GM18951 (cell line): ENCODE data around the gene TRIM9.

ENCODE experiments used
- POLR2A ChIP-seq: IDR thresholded peaks from 4 replicates; pipeline ENCODE4 v1.6.1; 2011; ENCODE audit warnings: mild to moderate bottlenecking; ENCODE audit not compliant: insufficient read length, insufficient read depth; ENCODE audit errors: extremely low read depth
- in situ Hi-C: fragments of 300-500 bp; cut with MboI; formaldehyde crosslinking; loops from one replicate; pipeline ENCODE4 v1.12.0; 2022; ENCODE audit warnings: low sequenced_read_pairs, mixed read lengths, inconsistent platforms; ENCODE audit not compliant: unreplicated experiment

TRIM9 gene

DNA sequence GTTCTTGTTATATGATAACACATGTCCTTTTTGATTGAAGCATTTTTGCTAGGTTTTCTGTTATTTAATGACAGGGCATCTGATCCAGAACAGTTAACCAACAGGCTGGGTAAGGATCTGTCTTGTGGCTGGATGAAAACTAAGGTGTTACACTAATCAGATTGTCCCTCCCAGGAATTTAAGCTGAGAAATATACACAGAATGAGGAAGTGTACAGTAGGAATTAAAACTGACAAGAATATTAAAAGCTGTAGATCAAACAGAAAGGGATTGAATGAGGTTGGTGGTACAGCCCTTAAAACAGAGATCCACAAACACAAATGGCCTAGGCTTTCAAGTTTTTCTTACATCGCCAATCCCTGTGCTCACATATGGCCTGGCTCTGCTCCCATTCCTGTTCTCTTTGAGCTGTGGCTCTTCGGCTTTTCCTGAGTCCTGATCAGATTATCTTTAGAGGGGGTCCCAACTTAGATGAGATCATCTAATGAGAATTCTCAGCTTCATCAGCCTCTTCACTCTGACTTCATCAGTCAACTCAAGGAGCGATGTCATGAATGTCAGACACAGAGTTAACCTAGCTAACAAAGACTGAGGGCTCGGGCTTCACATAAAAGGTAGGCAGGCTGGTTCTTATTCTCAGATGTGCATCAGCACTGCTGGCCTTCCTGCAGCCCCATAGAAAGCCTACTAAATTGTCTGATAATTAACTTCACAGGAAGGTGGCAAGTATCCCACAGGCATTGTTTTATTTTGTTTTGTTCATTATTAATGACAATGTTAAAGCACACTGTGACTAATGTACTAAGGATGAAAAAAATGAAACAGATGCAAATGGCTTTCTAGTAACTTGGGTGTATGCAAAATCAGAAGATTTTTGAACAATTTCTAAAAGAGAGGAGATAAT lies 162.1 kb downstream of the TRIM9 start:
- TF ChIP-seq POLR2A = no peak
- in situ Hi-C loops = no loop called here

DNA sequence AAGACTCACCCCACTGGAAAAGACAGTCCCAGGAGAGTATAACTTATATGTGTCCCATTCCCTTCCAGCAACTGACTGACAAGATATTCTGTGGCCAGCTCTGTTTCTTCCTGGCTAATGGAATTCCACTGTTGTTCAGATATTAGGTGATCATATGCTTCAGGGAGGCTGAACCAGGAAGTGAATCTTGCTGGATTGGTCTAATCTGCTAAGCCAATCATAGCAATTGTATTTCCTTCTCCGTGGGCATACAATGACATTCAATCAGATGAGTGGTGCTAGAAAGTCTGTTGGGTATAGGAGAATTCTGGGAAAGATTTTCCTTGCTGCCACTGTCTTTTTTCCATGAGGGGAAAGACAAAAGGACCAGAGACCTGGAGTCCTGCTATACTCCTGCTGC lies 162.7 kb downstream of the TRIM9 start:
- in situ Hi-C loops = no loop called here
- no peak for TF ChIP-seq POLR2A

DNA sequence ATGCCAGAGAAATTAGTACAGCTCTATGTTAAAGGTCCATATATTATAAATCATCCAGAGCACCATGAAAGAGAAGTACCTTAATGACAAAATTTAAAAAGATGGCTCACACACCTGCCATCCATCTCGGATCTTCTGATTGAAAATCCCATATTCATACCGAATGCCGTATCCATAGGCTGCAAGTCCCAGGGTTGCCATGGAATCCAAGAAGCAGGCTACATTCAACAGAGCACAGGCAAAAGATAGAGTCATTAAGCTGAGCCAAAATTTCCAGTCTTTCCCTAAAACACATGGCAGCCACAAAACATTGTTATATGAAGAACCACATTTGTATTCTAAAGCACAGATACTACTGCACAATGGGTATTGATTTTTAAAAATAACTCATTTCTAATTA lies 163.3 kb downstream of the TRIM9 start:
- no peak for TF ChIP-seq POLR2A

DNA sequence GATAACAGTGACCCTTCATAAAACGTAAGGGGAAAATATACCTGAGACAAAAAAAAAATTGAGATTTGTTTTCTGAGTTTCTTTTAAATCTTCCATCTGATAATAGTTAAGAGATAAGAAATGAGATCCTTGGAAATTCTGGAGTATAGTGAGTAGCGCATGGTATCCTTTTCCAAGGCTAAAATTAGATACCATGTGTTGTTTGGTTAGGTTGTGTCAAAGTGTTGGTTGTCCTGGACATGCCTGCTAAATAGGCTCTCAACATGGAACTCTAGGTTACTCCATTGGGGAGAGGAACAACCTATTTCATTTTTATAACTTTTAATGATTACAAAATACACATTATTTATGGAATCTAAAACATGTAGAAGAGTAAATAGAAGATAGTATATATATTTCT lies 165.4 kb downstream of the TRIM9 start:
- in situ Hi-C loops = no loop called here
- TF ChIP-seq POLR2A = no peak

More for the DNA sequence above, 163.3 kb downstream of the TRIM9 start:
- in situ Hi-C loops = no loop called here

DNA sequence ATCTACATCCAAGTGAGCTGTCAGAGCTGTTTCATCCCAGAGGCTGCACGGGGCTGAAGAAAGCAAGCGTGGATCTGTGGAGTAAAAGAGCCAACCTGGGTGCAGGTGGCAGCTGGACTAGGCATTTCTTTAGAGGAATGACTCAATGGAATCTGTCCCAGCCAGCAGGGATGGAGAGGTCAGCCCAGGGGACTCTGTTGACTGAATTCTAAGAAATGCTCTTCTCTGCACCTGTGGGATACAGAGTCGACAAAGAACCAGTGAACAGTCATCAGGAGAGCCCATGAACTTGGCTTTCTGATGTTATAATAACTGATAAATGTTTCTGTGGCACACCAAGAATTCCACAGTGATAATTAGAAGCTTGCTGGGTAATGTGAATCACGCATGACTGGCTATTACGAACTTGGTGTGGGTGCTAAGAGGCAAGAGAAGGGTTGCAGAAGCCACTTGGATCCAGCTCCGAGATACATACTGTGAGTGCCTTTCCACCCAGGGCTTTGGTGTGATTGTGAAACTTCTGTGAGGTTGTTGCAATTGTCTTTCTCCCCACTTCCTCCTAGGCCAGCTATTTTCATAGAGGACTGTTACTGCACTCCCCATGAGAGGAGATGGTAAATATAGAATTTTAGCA lies 166.8 kb downstream of the TRIM9 start:
- no peak for TF ChIP-seq POLR2A
- in situ Hi-C loops = no loop called here

DNA sequence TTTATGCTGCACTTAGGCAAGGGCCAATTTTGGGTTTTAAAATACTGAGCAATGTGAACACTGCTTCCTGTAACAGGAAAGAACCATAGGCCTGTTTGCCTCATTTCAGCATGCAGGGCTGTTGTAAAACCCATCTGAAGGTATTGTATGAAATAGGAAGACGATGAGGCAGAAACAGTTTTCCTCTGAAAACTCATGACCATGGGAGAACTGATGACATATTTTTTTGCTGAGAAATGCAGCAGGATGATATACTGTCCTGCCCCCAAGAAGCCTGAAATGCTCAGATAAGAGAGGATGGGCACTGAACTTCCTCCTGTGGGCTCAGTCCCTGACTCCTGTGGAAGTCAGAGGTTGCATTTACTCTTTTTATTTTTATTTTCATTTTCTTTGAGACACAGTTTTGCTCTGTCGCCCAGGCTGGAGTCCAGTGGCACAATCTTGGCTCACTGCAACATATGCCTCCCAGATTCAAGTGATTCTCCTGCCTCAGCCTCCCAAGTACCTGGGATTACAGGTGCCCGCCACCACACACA lies 168.0 kb downstream of the TRIM9 start:
- in situ Hi-C loops = no loop called here
- TF ChIP-seq POLR2A = no peak
